GDM1 (cell line): ENCODE data around the gene MMP27.
"Not testable (repeated sequence)": the region's sequence is repeated elsewhere in the genome, so short reads cannot be mapped to it uniquely, and the experiment has no call there.

Source experiments
- DNase-seq: peaks from one replicate; lab custom pipeline; 2025; lab: John Stamatoyannopoulos, UW

Gene MMP27

GRCh38 chr11:102705626-102706025 lies at the start of gene MMP27:
Gene MMP27 (minus strand): TSS chr11:102705769. CDS start chr11:102705714, 55 bp downstream.
- DNase-seq: no peak

GRCh38 chr11:102753267-102753666 lies 47.7 kb upstream of the MMP27 start:
- no peak for DNase-seq

GRCh38 chr11:102751673-102752072 lies 46.1 kb upstream of the MMP27 start:
- no peak for DNase-seq

- no peak for DNase-seq
Measured at GRCh38 chr11:102749101-102749722, 43.6 kb upstream of the MMP27 start.

- DNase-seq: not testable (repeated sequence)
Measured at GRCh38 chr11:102746746-102747578, 41.4 kb upstream of the MMP27 start.

GRCh38 chr11:102734650-102735049 lies 29.1 kb upstream of the MMP27 start:
- DNase-seq: no peak

GRCh38 chr11:102733232-102733875 lies 27.8 kb upstream of the MMP27 start:
- DNase-seq: peak; percentile 50

GRCh38 chr11:102730944-102731343 lies 25.4 kb upstream of the MMP27 start:
- DNase-seq: not testable (repeated sequence)

- DNase-seq: no peak
Measured at GRCh38 chr11:102729849-102730815, 24.6 kb upstream of the MMP27 start.

GRCh38 chr11:102727890-102728289 lies 22.3 kb upstream of the MMP27 start:
- no peak for DNase-seq

GRCh38 chr11:102724904-102725500 lies 19.4 kb upstream of the MMP27 start, which contains the start of gene MMP8:
Gene MMP8 (minus strand): TSS chr11:102724954. CDS start chr11:102724855, 99 bp downstream.
- no peak for DNase-seq

- DNase-seq: no peak
Measured at GRCh38 chr11:102722821-102723220, 17.3 kb upstream of the MMP27 start.

GRCh38 chr11:102719620-102720277 lies 14.2 kb upstream of the MMP27 start:
- DNase-seq: no peak

- no peak for DNase-seq
Measured at GRCh38 chr11:102717280-102717679, 11.7 kb upstream of the MMP27 start.

GRCh38 chr11:102716527-102716926 lies 11.0 kb upstream of the MMP27 start:
- no peak for DNase-seq

GRCh38 chr11:102712137-102712536 lies 6.6 kb upstream of the MMP27 start:
- DNase-seq: no peak

- no peak for DNase-seq
Measured at GRCh38 chr11:102709201-102709945, 3.8 kb upstream of the MMP27 start.

- DNase-seq: no peak
Measured at GRCh38 chr11:102708654-102709053, 3.1 kb upstream of the MMP27 start.

- no peak for DNase-seq
Measured at GRCh38 chr11:102704841-102705240, 728 bp downstream of the MMP27 start.
